EH (cell line): ENCODE results near the gene DCTN3.

ENCODE experiments used
- DNase-seq: peaks from one replicate; pipeline ENCODE4 v3.0.0-alpha.2; 2015; ENCODE audit warnings: low read depth

Gene DCTN3

DNA sequence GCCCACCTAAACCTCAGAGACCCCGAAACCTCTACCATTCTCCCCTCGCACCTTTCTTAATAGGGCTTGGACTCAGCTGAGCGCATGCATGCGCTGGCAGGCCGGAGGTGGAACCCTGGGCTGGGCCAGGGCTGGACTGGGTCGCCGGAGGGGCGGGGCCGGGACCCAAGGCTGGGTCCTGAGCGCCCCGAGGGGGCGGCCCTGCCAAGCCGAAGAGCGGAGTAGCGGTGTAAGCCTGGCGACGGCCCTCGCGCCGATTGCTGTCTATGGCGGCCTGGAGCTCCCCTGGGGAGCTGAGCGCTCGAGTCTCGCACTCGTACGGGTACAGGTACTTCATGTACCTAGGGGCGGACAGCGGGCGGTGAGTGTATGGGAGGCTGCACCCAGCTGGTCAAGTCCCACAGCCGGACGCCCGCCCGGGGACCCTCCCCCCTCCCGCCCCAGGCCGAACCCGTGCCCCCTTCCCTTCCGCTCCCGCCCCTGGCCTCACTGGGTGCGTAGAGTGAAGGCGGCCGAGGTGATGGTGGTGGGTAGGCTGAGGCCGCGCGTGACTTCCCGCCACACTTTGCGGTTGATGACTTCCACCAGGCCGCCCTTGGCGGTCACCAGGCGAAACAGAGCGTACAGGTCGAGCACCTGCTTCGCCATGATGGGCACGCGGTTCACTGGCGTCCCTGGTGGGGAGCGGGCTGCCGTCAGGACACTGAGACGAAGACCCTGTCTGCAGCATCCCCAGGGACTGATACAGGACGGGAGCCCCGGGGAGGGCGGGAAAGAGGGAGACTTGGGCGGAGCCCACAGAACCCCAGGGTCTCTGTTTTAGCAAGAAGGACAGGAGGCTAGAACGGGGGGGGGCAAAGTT lies 3.3 kb upstream of the DCTN3 start:
- DNase-seq: no peak

DNA sequence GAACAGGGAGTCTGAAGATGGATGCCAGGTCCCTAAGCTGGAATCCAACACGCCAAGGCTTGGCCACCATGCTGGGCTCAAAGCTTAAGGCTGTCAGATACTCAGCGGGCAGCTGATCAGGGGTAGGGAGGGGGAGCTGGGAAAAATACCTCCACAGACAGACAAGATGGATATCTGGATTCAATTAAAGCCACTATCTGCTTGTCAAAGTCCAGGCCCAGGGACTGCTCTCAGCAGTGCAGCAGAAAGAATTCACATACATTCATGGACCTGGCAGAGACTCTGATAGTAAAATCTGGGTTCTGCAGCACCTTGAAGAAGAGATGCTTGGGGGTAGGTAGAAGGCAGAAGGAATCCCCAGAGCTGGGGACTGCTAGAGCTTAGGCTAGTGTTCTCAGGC lies 5.2 kb downstream of the DCTN3 start:
- DNase-seq: no peak

DNA sequence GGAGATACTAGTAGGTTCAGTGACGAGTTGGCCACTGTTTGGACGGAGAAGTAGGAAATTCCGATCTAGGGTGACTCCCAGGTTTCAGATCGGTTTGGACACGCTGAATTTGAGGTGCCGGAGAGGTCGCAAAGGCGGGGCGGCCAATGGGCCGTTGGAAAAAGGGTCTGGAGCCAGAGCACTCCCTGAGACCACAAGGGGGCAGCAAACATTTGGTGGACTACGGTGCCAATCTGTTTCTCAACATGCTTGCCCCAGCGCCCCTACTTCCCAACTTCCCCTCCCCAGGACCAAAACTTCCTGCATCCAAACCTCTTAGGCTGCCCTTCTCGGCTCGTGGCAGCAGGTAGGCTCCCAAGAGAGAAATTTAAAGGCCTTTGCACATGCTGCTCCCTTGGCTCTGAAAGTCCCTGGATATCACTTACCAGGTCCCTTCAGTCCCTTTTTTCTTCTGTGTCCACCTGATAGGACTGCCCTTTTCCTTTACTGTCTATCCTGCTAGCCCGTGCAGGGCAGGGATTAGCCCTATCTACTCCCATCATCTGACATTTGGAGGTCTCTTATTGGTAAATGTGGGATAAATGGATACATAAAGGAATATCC lies 7.4 kb downstream of the DCTN3 start:
- peak; percentile 77 for DNase-seq

DNA sequence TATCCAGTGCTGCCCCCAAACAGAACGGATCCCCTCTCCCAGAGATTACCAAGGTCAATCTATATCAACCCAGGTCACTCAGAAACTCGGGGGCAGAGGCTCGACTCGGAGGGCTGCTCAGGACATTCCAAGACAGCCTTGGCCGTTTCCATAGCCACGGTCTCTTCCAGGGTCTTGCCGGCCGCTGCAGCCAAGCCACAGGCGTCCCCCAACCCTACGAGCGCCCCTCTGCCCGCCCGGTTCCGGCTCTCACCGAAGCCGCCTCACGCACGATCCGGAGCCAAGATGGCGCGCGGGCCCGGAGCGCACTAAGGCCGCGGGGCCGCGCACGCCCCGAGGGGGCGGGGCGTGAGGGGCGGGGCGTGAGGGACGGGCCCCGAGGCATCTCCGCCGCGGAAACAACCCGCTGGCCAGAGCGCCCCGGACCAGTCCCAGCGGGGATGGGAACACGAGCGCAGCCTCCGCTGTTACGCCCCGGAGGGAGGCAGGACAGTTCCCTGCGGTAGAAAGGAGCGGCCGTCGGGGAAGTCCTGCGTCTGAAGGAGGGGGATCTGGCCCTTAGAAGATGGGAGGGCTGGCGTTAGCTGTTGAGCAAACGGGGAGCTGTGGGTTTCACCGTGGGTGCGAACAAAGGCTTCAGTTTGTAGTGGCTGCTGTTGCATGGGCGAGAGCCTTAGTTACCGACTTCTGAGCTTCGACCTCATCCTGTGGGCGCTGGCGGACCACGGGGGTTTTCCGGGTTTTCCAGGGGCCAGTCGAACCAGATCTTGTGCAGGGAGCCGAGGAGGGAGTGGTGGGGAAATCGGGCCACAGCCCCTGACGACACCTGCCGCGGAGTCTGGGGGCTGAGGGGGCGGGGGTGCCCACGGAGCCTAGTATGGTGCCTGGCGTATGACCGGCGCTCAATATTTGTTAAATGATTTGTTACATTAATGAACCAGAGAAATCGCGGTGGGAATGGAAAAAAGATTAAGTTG lies 8.2 kb downstream of the DCTN3 start, which contains the start of gene RPP25L:
TSS of gene RPP25L (minus strand) at position 287 of the 977 bp plus-strand sequence. CDS start 801 bp downstream, outside the sequence.
- peak; percentile 88 for DNase-seq

DNA sequence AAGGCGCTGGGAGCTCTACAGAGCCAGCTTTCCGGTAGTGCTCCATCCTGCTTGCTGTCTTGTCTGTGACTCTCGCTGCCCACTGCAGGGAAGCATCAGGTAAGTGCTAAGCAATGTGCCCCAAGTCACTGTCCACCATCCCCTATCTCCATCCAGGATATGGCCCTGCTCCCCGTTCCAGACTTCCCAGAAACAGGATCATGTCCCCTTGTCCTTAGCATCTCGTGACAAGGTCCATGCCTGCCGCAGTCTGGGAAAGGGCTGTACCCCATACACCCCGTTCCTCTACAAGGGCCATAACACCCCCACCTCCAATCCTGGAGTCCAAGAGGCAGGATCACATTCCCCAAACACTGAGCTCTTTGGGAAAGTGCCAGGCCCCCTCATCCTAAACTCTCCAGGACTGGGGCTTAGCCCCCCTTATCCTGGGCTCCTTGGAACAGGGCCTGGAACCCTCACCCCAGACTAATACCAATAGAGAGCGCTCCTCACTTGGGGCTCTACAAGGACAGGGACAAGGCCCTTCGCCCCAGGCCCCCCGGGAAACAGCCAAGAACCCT lies 9.0 kb downstream of the DCTN3 start:
- peak; percentile 12 for DNase-seq

- no peak for DNase-seq
Measured at GRCh38 chr9:34610434-34611206, 9.7 kb downstream of the DCTN3 start.

DNA sequence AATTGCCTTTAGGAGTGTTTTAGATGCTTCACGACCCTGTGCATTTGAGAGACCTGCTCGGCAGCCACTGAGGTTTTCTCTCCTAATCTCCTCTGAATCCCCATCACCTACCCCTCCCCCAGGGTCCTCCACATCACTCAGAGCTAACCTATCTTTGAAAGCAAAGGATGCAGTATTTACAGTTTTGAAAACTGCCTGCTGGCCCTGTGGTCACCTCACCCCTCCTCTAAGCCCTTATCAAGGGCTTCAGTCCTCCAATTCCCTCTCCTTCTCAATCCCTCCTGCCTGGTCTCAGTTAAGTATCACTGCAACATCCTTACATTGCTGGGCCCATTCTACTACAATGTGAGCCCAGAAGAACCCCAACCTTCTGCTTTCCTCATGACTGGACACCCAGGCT lies 13.0 kb downstream of the DCTN3 start:
- DNase-seq: no peak

DNA sequence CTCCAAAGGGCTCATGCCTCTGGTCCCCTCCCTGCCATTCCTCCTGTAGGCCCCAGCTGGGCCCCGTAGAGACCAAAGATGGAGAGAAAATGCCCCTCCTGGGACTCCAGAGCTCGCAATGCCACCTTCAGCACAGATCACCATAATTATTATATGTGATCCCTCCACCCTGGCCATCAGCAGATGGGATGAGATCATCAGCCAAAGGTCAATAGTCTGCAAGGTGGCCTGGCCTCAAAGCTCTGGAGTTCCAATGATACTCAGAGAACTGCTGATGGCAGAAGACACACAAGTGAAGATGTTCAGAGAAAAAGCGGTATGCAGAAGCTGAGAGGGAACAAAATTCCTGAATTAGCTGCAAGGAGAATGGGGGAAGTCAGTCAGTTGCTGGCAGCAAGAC lies 13.4 kb downstream of the DCTN3 start:
- DNase-seq: no peak

DNA sequence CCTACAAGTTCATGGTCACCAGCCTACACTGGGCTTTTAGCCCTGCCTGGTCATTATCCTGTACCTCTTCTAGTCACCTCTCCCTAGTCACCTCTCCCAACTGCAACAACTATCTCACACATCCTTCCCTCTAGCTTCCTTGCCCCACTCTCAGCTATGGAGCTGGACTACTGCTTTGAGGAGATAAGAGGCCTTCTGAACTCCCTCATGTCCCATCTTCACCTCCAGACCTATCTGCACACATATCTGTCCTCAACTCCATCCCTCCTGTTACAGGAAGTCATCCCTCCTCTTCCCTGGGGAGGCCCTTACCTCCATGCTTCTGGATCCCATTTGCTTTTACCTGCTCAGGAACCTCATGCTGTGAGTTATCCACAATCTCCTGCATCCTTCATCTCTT lies 14.1 kb downstream of the DCTN3 start:
- no peak for DNase-seq

DNA sequence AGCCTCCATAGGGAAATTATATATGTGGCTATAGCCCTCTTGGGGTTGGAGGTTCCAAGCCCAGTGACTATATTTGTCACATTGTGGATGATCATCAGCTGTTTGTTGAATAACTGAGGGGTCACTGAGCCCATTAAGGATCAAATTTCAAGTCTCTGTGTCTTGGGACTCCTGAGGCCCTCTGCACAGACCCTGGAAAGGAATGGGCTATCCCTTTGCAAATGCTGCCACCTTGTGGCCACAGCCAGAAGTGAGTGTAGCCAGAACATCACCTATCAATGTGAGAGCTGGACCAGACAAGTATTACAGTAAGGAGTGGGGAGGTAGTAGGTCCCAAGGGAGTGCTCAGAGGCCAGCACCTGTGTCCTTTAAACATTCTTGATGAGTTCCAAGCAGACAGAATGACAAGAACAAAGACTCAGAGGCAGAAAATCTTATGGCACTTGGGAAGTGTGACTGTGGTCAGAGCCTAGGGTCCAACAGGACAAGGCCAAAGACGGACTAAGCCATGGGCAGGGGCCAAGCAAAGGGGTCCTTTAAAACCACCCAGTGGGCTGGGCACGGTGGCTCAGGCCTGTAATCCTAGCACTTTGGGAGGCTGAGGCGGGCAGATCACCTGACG lies 16.6 kb downstream of the DCTN3 start:
- DNase-seq: peak; percentile 75

GRCh38 chr9:34601937-34602573 lies 18.2 kb downstream of the DCTN3 start:
- no peak for DNase-seq

GRCh38 chr9:34600908-34601307 lies 19.4 kb downstream of the DCTN3 start:
- no peak for DNase-seq

DNA sequence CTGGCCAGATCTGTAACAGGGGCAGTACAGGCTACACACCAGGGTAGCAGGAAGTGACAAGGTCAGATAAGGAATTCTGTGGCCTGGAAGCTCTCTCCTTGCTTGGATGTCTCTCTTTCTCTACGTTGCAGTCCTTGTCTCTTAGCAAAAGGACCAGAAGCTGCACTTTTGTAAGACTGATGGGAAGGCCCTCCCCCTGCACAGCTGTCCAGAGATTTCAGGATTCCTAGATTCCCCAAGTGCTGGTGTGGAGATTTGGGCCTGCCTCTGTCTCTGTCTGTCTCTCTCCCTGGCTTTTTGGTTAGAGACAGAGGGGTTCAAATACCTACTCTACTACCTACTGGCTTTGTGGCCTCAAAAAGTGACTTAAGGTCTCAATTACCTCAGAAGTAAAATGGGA lies 20.7 kb downstream of the DCTN3 start:
- no peak for DNase-seq

GRCh38 chr9:34594177-34594576 lies 26.1 kb downstream of the DCTN3 start:
- no peak for DNase-seq

GRCh38 chr9:34592895-34593601 lies 27.2 kb downstream of the DCTN3 start:
- DNase-seq: peak; percentile 35

DNA sequence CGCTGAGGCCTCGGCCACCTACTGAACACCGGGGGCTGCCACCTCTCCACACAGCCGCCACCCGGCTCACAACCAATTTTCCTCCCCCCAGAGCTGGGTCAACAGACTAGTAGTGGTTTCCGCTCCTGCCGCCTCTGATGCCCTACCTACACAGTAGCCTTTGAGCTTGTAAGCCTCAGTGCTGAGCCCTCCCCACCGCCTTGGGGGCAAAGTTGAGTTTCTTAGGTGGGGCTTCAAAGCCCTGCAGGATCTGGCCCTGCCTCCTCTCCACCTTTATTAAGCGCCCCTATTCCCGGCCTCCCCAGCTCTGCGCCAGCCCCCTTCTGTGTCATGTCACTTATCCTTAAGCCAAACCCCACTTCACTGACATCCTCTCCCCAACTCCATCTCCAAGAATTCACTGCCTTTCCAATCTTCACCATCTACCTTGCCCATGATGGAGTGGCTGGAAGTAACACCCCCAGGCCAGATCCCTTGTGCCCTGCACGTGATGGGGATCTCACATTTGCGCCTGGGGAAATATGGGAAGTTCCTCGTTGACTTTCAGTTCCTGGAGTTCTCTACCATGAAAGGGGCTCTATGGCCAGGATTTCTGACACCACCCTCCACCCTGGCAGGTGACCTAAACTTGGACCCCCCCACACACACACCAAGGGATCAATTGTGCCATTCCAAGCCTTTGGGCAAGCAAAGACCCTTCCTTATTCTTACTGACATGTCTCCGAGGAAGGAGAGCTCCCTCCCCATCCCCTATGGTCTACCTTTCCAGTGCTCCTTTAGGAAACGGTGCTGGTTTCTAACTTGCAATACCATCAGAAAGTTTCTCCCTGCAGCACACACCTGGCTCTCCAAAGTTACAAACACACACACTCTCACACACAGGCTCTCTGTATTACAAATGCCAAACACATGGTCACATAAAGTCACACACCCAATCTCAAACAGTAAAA lies 28.1 kb downstream of the DCTN3 start:
- no peak for DNase-seq

GRCh38 chr9:34591248-34591916 lies 28.9 kb downstream of the DCTN3 start:
- DNase-seq: peak; percentile 74
